Endothelial cell of umbilical vein (primary cell): ENCODE data around the gene ATG5. TPM values are rescaled to one million over a fixed set of nuclear protein-coding genes. Genes with fewer than 3 reads are reported as not detected.

Source experiments
- BruUV-seq: library from RNA; stranded (reverse); fragments of 400-500 nt; replicated peaks from 2 replicates; lab custom pipeline; 2021; lab: Mats Ljungman, UMichigan
- CTCF ChIA-PET: fragments of 300-600, 350-600 bp; sonication (Branson Sonifier 250); formaldehyde crosslinking; loops from one replicate; lab custom pipeline; 2021; ENCODE audit warnings: antibody characterized with exemption, inconsistent platforms; lab: Charles Lee
- POLR2A ChIA-PET: fragments of 300-600, 350-600 bp; sonication (Branson Sonifier 250); formaldehyde crosslinking; loops from one replicate; lab custom pipeline; 2021; ENCODE audit warnings: antibody characterized with exemption, inconsistent platforms; lab: Charles Lee
- DNase-seq: peaks from one replicate; pipeline ENCODE4 v3.0.0-alpha.2; 2011; ENCODE audit warnings: low read depth, low spot score
- FAIRE-seq: peaks from 2 replicates; lab custom pipeline; 2011; peaks lifted over from hg19 to GRCh38; lab: Jason Lieb, UNC
- H2AFZ ChIP-seq: 2 replicates; pipeline ENCODE4 v1.6.0; 2012; ENCODE audit warnings: low read depth, low read length, control low read depth, inconsistent platforms
- H3K27ac ChIP-seq: 2 replicates; pipeline ENCODE4 v1.5.1; 2011; ENCODE audit warnings: low read depth, mild to moderate bottlenecking, control low read depth, low read length, moderate library complexity; ENCODE audit not compliant: insufficient read depth
- H3K27me3 ChIP-seq, 2 experiments: 2 replicates each; pipeline versions ENCODE4 v1.6.0 to v1.6.1; 2011; ENCODE audit warnings: low read length in 2 of 2, mixed read lengths in 1 of 2; ENCODE audit not compliant: control insufficient read depth in 2 of 2, insufficient read depth in 2 of 2
- H3K36me3 ChIP-seq, 2 experiments: 2 replicates in 1 of 2; 3 replicates in 1 of 2; pipeline ENCODE4 v1.5.1; 2011; ENCODE audit warnings: low read length in 2 of 2, mild to moderate bottlenecking in 1 of 2, moderate library complexity in 1 of 2; ENCODE audit not compliant: control insufficient read depth in 2 of 2, insufficient read depth in 2 of 2; ENCODE audit errors: extremely low read depth in 1 of 2
- H3K4me1 ChIP-seq: 3 replicates; pipeline ENCODE4 v1.5.1; 2011; ENCODE audit warnings: mild to moderate bottlenecking, low read length; ENCODE audit not compliant: control insufficient read depth, insufficient read depth; ENCODE audit errors: extremely low read depth
- H3K4me2 ChIP-seq: 2 replicates; pipeline ENCODE4 v1.6.1; 2011; ENCODE audit warnings: low read length, control low read depth, mixed read lengths; ENCODE audit not compliant: insufficient read depth
- H3K4me3 ChIP-seq, 3 experiments: fragments of 200-600 bp in 1 of 3; sonication (generic), shearing (Covaris generic) in 1 of 3; replicated peaks in 1 of 3; 2 replicates each; pipeline ENCODE4 v1.5.1; 2011 to 2016; ENCODE audit warnings: control low read depth in 3 of 3, low read length in 3 of 3, mild to moderate bottlenecking in 2 of 3, inconsistent platforms in 1 of 3, low read depth in 1 of 3, moderate library complexity in 1 of 3; ENCODE audit not compliant: insufficient read depth in 1 of 3
- H3K79me2 ChIP-seq: 2 replicates; pipeline ENCODE4 v1.6.0; 2012; ENCODE audit warnings: low read length, inconsistent platforms; ENCODE audit not compliant: control insufficient read depth, insufficient read depth
- H3K9ac ChIP-seq: replicated peaks from 2 replicates; pipeline ENCODE3; 2011; ENCODE audit warnings: low read length, control low read depth; ENCODE audit not compliant: insufficient read depth; ENCODE audit errors: extremely low read depth
- H3K9me1 ChIP-seq: replicated peaks from 3 replicates; pipeline ENCODE4 v1.6.0; 2011; ENCODE audit warnings: mild to moderate bottlenecking, low read length; ENCODE audit not compliant: control insufficient read depth, insufficient read depth; ENCODE audit errors: extremely low read depth
- H3K9me3 ChIP-seq: replicated peaks from 2 replicates; pipeline ENCODE4 v1.5.1; 2012; ENCODE audit warnings: low read length, inconsistent platforms; ENCODE audit not compliant: control insufficient read depth, insufficient read depth
- H4K20me1 ChIP-seq: replicated peaks from 2 replicates; pipeline ENCODE3; 2011; ENCODE audit warnings: mild to moderate bottlenecking, low read length; ENCODE audit not compliant: control insufficient read depth, insufficient read depth; ENCODE audit errors: extremely low read depth
- CTCF ChIP-seq, 2 donors: IDR thresholded peaks; 1 replicate in 1 of 2; 2 replicates in 1 of 2; pipeline ENCODE4 v1.5.1; 2011; ENCODE audit warnings: low read length in 2 of 2, mild to moderate bottlenecking in 2 of 2, moderate library complexity in 2 of 2, control low read depth in 1 of 2, inconsistent platforms in 1 of 2, low read depth in 1 of 2; ENCODE audit not compliant: insufficient read depth in 1 of 2; ENCODE audit errors: extremely low read depth in 1 of 2
- EZH2 ChIP-seq: IDR thresholded peaks from 2 replicates; pipeline ENCODE4 v1.6.1; 2012; ENCODE audit warnings: borderline replicate concordance, low read depth, mild to moderate bottlenecking, moderate library complexity, low read length, inconsistent platforms; ENCODE audit not compliant: severe bottlenecking
- FOS ChIP-seq: IDR thresholded peaks from 2 replicates; pipeline ENCODE4 v1.6.1; 2011; ENCODE audit warnings: mild to moderate bottlenecking, low read length, moderate library complexity, borderline replicate concordance; ENCODE audit not compliant: insufficient read depth
- GATA2 ChIP-seq: IDR thresholded peaks from 2 replicates; pipeline ENCODE4 v1.7.0; 2011; ENCODE audit warnings: low read depth, mild to moderate bottlenecking, moderate library complexity, mixed read lengths, low read length; ENCODE audit not compliant: insufficient read length, insufficient read depth
- JUN ChIP-seq: IDR thresholded peaks from 2 replicates; pipeline ENCODE4 v1.6.1; 2011; ENCODE audit warnings: borderline replicate concordance, low read depth; ENCODE audit not compliant: insufficient read length, insufficient read depth
- MAX ChIP-seq: IDR thresholded peaks from 2 replicates; pipeline ENCODE4 v1.6.1; 2011; ENCODE audit not compliant: insufficient read depth, insufficient read length
- MYC ChIP-seq: IDR thresholded peaks from one replicate; pipeline ENCODE4 v1.6.1; 2011; ENCODE audit warnings: mild to moderate bottlenecking, low read depth, low read length
- POLR2A ChIP-seq: IDR thresholded peaks from 2 replicates; pipeline ENCODE4 v1.6.1; 2012; ENCODE audit warnings: low read depth, mild to moderate bottlenecking, control low read depth, low read length
- POLR2AphosphoS5 ChIP-seq: IDR thresholded peaks from 2 replicates; pipeline ENCODE4 v1.6.1; 2012; ENCODE audit warnings: low read depth, mild to moderate bottlenecking, control low read depth, low read length, moderate library complexity; ENCODE audit not compliant: insufficient read depth
- dilution Hi-C: fragments of 300-500 bp; cut with MboI; formaldehyde crosslinking; loops from one replicate; pipeline ENCODE4 v1.15.0; 2019; ENCODE audit warnings: low sequenced_read_pairs; ENCODE audit not compliant: extremely low pct_ligation_motif_present
- intact Hi-C: fragments of 100-400 bp; cut with micrococcal nuclease; formaldehyde crosslinking; loops from one replicate; pipeline ENCODE4 v1.10.0; 2022
- polyA plus RNA-seq, 4 experiments: library from polyadenylated mRNA; depleted of rRNA in 3 of 4; stranded (reverse) in 3 of 4; unstranded in 1 of 4; fragments of >200 nt; gene quantifications; 2 replicates each; pipeline versions ENCODE4 v1.2.1 to v1.2.3, GENCODE V29; 2011 to 2012; ENCODE audit warnings: missing spikeins in 1 of 4
- total RNA-seq: library from RNA; stranded (reverse); gene quantifications from 2 replicates; pipeline ENCODE4 v1.2.3, GENCODE V29; 2021

The ATG5 gene
- total and polyA plus RNA-seq, 2 donors (not counting 3 experiments of a cell fraction or from before 2014, with no cell fraction given): 14.1 to 32.8 TPM

GRCh38 chr6:106369739-106370138, 44.2 kb upstream of the ATG5 start:
- Histone ChIP-seq H3K27ac (no peak overlapping the region), H3K27me3 (peaks cover 17 to 18% of the 10 kb centered on the region in 2 experiments), H3K79me2 (no peaks in the 10 kb centered on the region), H3K9me1 (no peaks in the 10 kb centered on the region), H2AFZ (no peak overlapping the region), H3K36me3 (no peaks in the 10 kb centered on the region), H3K4me3 (no peak overlapping the region), H3K4me2 (no peak overlapping the region), H3K9me3 (no peaks in the 10 kb centered on the region), H4K20me1 (no peaks in the 10 kb centered on the region), H3K9ac (no peak overlapping the region), H3K4me1 (no peaks in the 10 kb centered on the region)
- BruUV-seq: no TSS peak
- no peak for DNase-seq
- ChIA-PET CTCF (interaction anchor here (1.2 to 2.5 kb wide), 5 partner anchors 9 to 196 kb away, joined by 4 to 9 read pairs (median 8); partner anchors contain the start of gene CRYBG1), POLR2A (no interaction called here)
- dilution Hi-C loops: no loop called here
- FAIRE-seq: no peak
- intact Hi-C loops: no loop called here
- no peak for TF ChIP-seq MYC
- TF ChIP-seq MAX: no peak
- no peak for TF ChIP-seq CTCF (IDR thresholded peaks at IDR 0.05; ENCODE audit: extremely low read depth in 1 of 2, insufficient read depth in 1 of 2, low read depth in 1 of 2, low read length in 2 of 2)
- no peak for TF ChIP-seq POLR2AphosphoS5
- no peak for TF ChIP-seq FOS
- TF ChIP-seq GATA2: no peak
- TF ChIP-seq EZH2: no peak
- TF ChIP-seq POLR2A: no peak
- TF ChIP-seq JUN: no peak
